Measurements from ENCODE around the gene PHF21A. TPM values are rescaled to one million over a fixed set of nuclear protein-coding genes. Genes with fewer than 3 reads are reported as not detected.
A peak's percentile ranks its signal among the peaks of the same experiment; 100 is the strongest.
"Not testable (repeated sequence)": the region's sequence is repeated elsewhere in the genome, so short reads cannot be mapped to it uniquely, and the experiment has no call there.

Gene PHF21A
- total RNA-seq, 1 donor from 2014 or later: 35.7 TPM

- H3K36me3 Mint-ChIP-seq (ENCODE audit: low read depth): peaks cover 33% of the 10 kb centered on the region
- no peaks in the 10 kb centered on the region for H3K9me3 Mint-ChIP-seq
- intact Hi-C loops (cut with micrococcal nuclease): no loop called here
- no peaks in the 10 kb centered on the region for H3K27me3 Mint-ChIP-seq (ENCODE audit: low read depth)
- H3K27ac Mint-ChIP-seq: no peak overlapping the region
- no peak for DNase-seq (ENCODE audit: low spot score)
- H3K4me3 Mint-ChIP-seq (ENCODE audit: low read depth): peak overlapping the region; percentile 13
- peaks cover 12% of the 10 kb centered on the region for H3K4me1 Mint-ChIP-seq (ENCODE audit: low read depth)
These were observed 207.2 kb downstream of the PHF21A start for GRCh38 chr11:45913942-45914635.

DNA sequence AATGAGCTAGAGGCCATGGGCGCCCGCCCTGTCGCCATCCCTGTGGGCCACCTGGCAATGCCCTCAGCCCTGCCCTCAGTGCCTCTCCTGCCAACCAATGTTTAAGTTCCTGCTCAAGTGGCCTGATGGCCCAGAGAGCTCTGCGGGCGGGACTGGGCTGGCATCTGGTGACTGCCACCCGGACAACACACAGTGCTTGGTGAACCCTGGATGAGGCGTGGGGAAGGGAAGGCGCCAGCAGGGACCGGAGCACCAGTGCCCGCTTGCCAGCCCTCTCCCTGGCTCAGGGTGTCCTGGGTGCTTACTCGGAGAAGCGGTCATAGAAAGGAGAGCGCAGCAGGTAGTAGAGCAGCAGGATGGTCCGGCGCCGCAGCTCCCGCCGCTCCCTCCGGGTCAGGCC, 207.7 kb downstream of the PHF21A start:
- Mint-ChIP-seq H3K27ac (no peak overlapping the region), H3K4me3 (ENCODE audit: low read depth) (no peak overlapping the region), H3K4me1 (ENCODE audit: low read depth) (peaks cover 11% of the 10 kb centered on the region), H3K27me3 (ENCODE audit: low read depth) (no peaks in the 10 kb centered on the region), H3K36me3 (ENCODE audit: low read depth) (peaks cover 33% of the 10 kb centered on the region), H3K9me3 (no peaks in the 10 kb centered on the region)
- intact Hi-C loops (cut with micrococcal nuclease): no loop called here
- DNase-seq (ENCODE audit: low spot score): no peak

DNA sequence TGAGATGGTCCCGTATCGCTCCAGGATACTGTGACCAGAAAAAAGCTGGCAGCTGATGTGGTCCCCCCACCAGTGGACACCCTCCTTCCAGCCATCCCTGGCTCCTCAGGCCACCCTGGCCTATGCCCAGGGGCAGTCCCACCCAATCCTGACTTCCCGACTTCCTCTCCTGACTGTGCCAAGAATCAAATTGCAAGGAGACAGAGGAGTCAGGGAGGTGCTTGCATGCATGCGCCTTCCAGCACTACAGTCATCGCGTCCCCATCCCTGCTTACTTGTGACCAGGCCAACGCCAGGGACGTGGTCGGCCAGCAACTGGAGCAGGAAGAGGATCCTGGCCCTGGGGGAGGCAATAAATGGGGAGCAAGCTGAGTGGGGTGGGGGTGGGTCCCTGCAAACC, 210.6 kb downstream of the PHF21A start:
- Mint-ChIP-seq H3K27ac (no peak overlapping the region), H3K4me1 (ENCODE audit: low read depth) (no peaks in the 10 kb centered on the region), H3K27me3 (ENCODE audit: low read depth) (no peaks in the 10 kb centered on the region), H3K4me3 (ENCODE audit: low read depth) (no peak overlapping the region), H3K9me3 (no peaks in the 10 kb centered on the region), H3K36me3 (ENCODE audit: low read depth) (peaks cover 25% of the 10 kb centered on the region)
- intact Hi-C loops (cut with micrococcal nuclease): no loop called here
- DNase-seq (ENCODE audit: low spot score): no peak

GRCh38 chr11:45909594-45910475, 211.4 kb downstream of the PHF21A start:
- H3K4me1 Mint-ChIP-seq (ENCODE audit: low read depth): no peaks in the 10 kb centered on the region
- no peak overlapping the region for H3K4me3 Mint-ChIP-seq (ENCODE audit: low read depth)
- no peaks in the 10 kb centered on the region for H3K9me3 Mint-ChIP-seq
- H3K27ac Mint-ChIP-seq: no peak overlapping the region
- DNase-seq (ENCODE audit: low spot score): no peak
- H3K36me3 Mint-ChIP-seq (ENCODE audit: low read depth): peaks cover 18% of the 10 kb centered on the region
- intact Hi-C loops (cut with micrococcal nuclease): no loop called here
- no peaks in the 10 kb centered on the region for H3K27me3 Mint-ChIP-seq (ENCODE audit: low read depth)

- Mint-ChIP-seq H3K4me1 (ENCODE audit: low read depth) (no peaks in the 10 kb centered on the region), H3K36me3 (ENCODE audit: low read depth) (peaks cover 11% of the 10 kb centered on the region), H3K27me3 (ENCODE audit: low read depth) (no peaks in the 10 kb centered on the region), H3K4me3 (ENCODE audit: low read depth) (no peak overlapping the region), H3K9me3 (no peaks in the 10 kb centered on the region), H3K27ac (no peak overlapping the region)
- intact Hi-C loops (cut with micrococcal nuclease): no loop called here
- DNase-seq (ENCODE audit: low spot score): no peak
These were observed 213.3 kb downstream of the PHF21A start for GRCh38 chr11:45907911-45908370.

GRCh38 chr11:45906965-45907611, 214.2 kb downstream of the PHF21A start, which contains the start of gene FREY1:
FREY1 (minus strand) TSS chr11:45907271; CDS start chr11:45907245, 26 bp downstream.
- Mint-ChIP-seq H3K27ac (no peak within 1 kb of the TSS), H3K36me3 (ENCODE audit: low read depth) (peaks cover 11% of the 10 kb centered on the region), H3K4me1 (ENCODE audit: low read depth) (no peaks in the 10 kb centered on the region), H3K4me3 (ENCODE audit: low read depth) (no peak within 1 kb of the TSS), H3K27me3 (ENCODE audit: low read depth) (peaks cover under 1% of the 10 kb centered on the region), H3K9me3 (no peaks in the 10 kb centered on the region)
- intact Hi-C loops (cut with micrococcal nuclease): no loop called here
- DNase-seq (ENCODE audit: low spot score): no peak

DNA sequence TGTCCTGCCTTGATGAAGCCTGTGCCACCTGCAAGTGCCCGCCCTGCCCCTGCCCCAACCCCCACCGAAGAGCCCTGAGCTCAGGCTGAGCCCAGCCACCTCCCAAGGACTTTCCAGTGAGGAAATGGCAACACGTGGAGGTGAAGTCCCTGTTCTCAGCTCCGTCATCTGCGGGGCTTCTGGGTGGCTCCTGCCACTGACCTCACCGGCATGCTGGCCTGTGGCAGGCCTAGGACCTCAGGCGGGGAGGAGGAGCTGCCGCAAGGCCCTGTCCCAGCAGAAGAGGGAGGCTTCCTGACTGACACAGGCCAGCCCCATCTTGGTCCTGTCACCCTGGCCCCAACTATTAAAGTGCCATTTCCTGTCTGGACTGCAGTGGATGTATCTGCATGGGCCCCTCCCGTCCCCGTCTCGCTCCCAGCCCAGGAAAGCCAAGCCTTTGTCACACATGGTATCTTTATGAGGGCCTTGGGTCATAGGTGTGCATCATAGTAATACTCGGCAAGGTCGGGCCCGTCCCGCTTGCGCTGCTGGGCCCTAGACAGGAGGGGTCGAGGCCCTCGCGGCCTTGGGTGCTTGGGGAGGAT, 215.1 kb downstream of the PHF21A start:
- Mint-ChIP-seq H3K4me3 (ENCODE audit: low read depth) (no peak overlapping the region), H3K36me3 (ENCODE audit: low read depth) (peaks cover 7% of the 10 kb centered on the region), H3K27ac (no peak overlapping the region), H3K4me1 (ENCODE audit: low read depth) (no peaks in the 10 kb centered on the region), H3K27me3 (ENCODE audit: low read depth) (peaks cover 9% of the 10 kb centered on the region), H3K9me3 (no peaks in the 10 kb centered on the region)
- intact Hi-C loops (cut with micrococcal nuclease): no loop called here
- DNase-seq (ENCODE audit: low spot score): no peak

- H3K36me3 Mint-ChIP-seq (ENCODE audit: low read depth); H3K4me1 Mint-ChIP-seq (ENCODE audit: low read depth); intact Hi-C loops (cut with micrococcal nuclease): not testable (repeated sequence)
These were observed 215.7 kb downstream of the PHF21A start for GRCh38 chr11:45905576-45905975.

GRCh38 chr11:45905095-45905494, 216.2 kb downstream of the PHF21A start:
- Mint-ChIP-seq H3K36me3 (ENCODE audit: low read depth) (no peaks in the 10 kb centered on the region), H3K27me3 (ENCODE audit: low read depth) (peaks cover 18% of the 10 kb centered on the region), H3K27ac (no peak overlapping the region), H3K4me1 (ENCODE audit: low read depth) (no peaks in the 10 kb centered on the region), H3K9me3 (no peaks in the 10 kb centered on the region), H3K4me3 (ENCODE audit: low read depth) (no peak overlapping the region)
- intact Hi-C loops (cut with micrococcal nuclease): no loop called here
- DNase-seq (ENCODE audit: low spot score): no peak

More at GRCh38 chr11:45905576-45905975, 215.7 kb downstream of the PHF21A start:
- H3K4me3 Mint-ChIP-seq (ENCODE audit: low read depth); DNase-seq (ENCODE audit: low spot score); H3K27ac Mint-ChIP-seq; H3K9me3 Mint-ChIP-seq: not testable (repeated sequence)
- peaks cover 16% of the 10 kb centered on the region for H3K27me3 Mint-ChIP-seq (ENCODE audit: low read depth)

DNA sequence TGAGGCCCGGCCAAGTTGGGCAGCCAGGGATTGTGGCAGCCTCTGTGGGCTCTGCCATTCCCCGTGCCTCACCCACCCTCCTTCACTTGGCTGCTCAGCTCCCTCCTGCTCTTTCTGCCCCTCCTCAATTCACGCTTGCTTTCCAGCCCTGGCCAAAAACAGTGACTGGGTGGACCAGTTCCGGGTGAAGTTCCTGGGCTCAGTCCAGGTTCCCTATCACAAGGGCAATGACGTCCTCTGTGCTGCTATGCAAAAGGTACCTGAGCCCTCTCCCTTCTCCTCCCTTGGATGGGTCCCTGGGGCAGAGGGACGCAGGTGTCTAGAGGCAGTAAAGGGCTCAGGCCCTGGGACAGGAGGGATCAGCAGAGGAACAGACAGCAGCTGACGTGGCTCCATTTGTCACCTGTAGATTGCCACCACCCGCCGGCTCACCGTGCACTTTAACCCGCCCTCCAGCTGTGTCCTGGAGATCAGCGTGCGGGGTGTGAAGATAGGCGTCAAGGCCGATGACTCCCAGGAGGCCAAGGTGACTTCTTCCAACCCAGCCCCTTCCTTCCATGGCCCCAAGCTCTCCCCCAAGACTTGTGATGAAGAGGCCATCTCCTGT, 216.8 kb downstream of the PHF21A start:
- no peak overlapping the region for H3K4me3 Mint-ChIP-seq (ENCODE audit: low read depth)
- no peaks in the 10 kb centered on the region for H3K4me1 Mint-ChIP-seq (ENCODE audit: low read depth)
- peaks cover 18% of the 10 kb centered on the region for H3K27me3 Mint-ChIP-seq (ENCODE audit: low read depth)
- intact Hi-C loops (cut with micrococcal nuclease): no loop called here
- no peaks in the 10 kb centered on the region for H3K9me3 Mint-ChIP-seq
- H3K36me3 Mint-ChIP-seq (ENCODE audit: low read depth): no peaks in the 10 kb centered on the region
- DNase-seq (ENCODE audit: low spot score): no peak
- no peak overlapping the region for H3K27ac Mint-ChIP-seq

- Mint-ChIP-seq H3K27me3 (ENCODE audit: low read depth) (peaks cover 24% of the 10 kb centered on the region), H3K27ac (no peak overlapping the region), H3K9me3 (no peaks in the 10 kb centered on the region), H3K4me3 (ENCODE audit: low read depth) (no peak overlapping the region), H3K4me1 (ENCODE audit: low read depth) (no peaks in the 10 kb centered on the region), H3K36me3 (ENCODE audit: low read depth) (no peaks in the 10 kb centered on the region)
- intact Hi-C loops (cut with micrococcal nuclease): no loop called here
- no peak for DNase-seq (ENCODE audit: low spot score)
These were observed 218.5 kb downstream of the PHF21A start for GRCh38 chr11:45902452-45903380.
